GM23338 (cell line): ENCODE measurements around the gene PTPN13. TPM values are rescaled to one million over a fixed set of nuclear protein-coding genes. Genes with fewer than 3 reads are reported as not detected.

Experiments
- ATAC-seq: fragments of 200-7000 bp; cut with Tn5 transposase; 3 replicates; pipeline ENCODE4 v1.9.1; 2020
- DNase-seq: peaks from one replicate; pipeline ENCODE4 v3.0.0-alpha.2; 2015; ENCODE audit warnings: low spot score
- H2AFZ ChIP-seq: fragments of 200-600 bp; sonication (generic); 2 replicates; pipeline ENCODE4 v1.8.0; 2016; ENCODE audit warnings: antibody characterized with exemption, mild to moderate bottlenecking, moderate library complexity
- H3F3A ChIP-seq: fragments of 200-600 bp; sonication (generic); replicated peaks from 2 replicates; pipeline ENCODE4 v1.8.0; 2017; ENCODE audit warnings: antibody characterized with exemption, mixed run types, low read depth
- H3K27ac ChIP-seq: fragments of 200-600 bp; sonication (generic); 2 replicates; pipeline ENCODE4 v1.6.1; 2016; ENCODE audit warnings: low read depth
- H3K27me3 ChIP-seq: fragments of 200-600 bp; sonication (generic); 2 replicates; pipeline ENCODE4 v1.8.0; 2016; ENCODE audit warnings: mild to moderate bottlenecking, mixed run types, moderate library complexity; ENCODE audit not compliant: insufficient read depth
- H3K36me3 ChIP-seq: fragments of 200-600 bp; sonication (generic); 2 replicates; pipeline ENCODE4 v1.8.0; 2016; ENCODE audit warnings: mild to moderate bottlenecking; ENCODE audit not compliant: insufficient read depth
- H3K4me1 ChIP-seq: fragments of 200-600 bp; sonication (generic); 2 replicates; pipeline ENCODE4 v1.8.0; 2016; ENCODE audit warnings: mild to moderate bottlenecking, moderate library complexity; ENCODE audit not compliant: insufficient read depth
- H3K4me2 ChIP-seq: fragments of 200-600 bp; sonication (generic); 2 replicates; pipeline ENCODE4 v1.7.1; 2017; ENCODE audit warnings: mixed run types
- H3K4me3 ChIP-seq: fragments of 200-600 bp; sonication (generic); 2 replicates; pipeline ENCODE4 v1.6.1; 2016; ENCODE audit warnings: mixed run types
- H3K79me2 ChIP-seq: fragments of 200-600 bp; sonication (generic); replicated peaks from 2 replicates; pipeline ENCODE4 v1.8.0; 2017; ENCODE audit warnings: mild to moderate bottlenecking; ENCODE audit not compliant: insufficient read depth
- H3K9me2 ChIP-seq: fragments of 200-600 bp; sonication (generic); 2 replicates; pipeline ENCODE4 v1.8.0; 2017; ENCODE audit not compliant: insufficient read depth
- H4K20me1 ChIP-seq: fragments of 200-600 bp; sonication (generic); replicated peaks from 2 replicates; pipeline ENCODE4 v1.8.0; 2017; ENCODE audit warnings: mild to moderate bottlenecking; ENCODE audit not compliant: insufficient read depth
- H3K27ac Mint-ChIP-seq: 2 replicates; pipeline ENCODE4 v1.8.0; 2020; ENCODE audit warnings: inconsistent platforms, mild to moderate bottlenecking, moderate library complexity, mixed read lengths
- H3K27me3 Mint-ChIP-seq: 3 replicates; pipeline ENCODE4 v1.8.0; 2022; ENCODE audit warnings: low read depth, mild to moderate bottlenecking, moderate library complexity, mixed read lengths, inconsistent platforms; ENCODE audit not compliant: insufficient read depth, poor library complexity
- H3K36me3 Mint-ChIP-seq: 3 replicates; pipeline ENCODE4 v1.8.0; 2021; ENCODE audit warnings: low read depth, mild to moderate bottlenecking, inconsistent platforms, moderate library complexity, mixed read lengths
- H3K4me1 Mint-ChIP-seq: 3 replicates; pipeline ENCODE4 v1.8.0; 2020; ENCODE audit warnings: mild to moderate bottlenecking, inconsistent platforms, mixed read lengths
- H3K4me3 Mint-ChIP-seq: 3 replicates; pipeline ENCODE4 v1.8.0; 2021; ENCODE audit warnings: moderate library complexity, mild to moderate bottlenecking, inconsistent platforms, mixed read lengths
- H3K9me3 Mint-ChIP-seq: 3 replicates; pipeline ENCODE4 v1.8.0; 2020; ENCODE audit warnings: moderate library complexity, mild to moderate bottlenecking, inconsistent platforms, mixed read lengths
- CREB1 ChIP-seq: fragments of 250-450 bp; sonication (Bioruptor Pico); IDR thresholded peaks from 2 replicates; pipeline ENCODE4 v1.5.0; 2020; ENCODE audit warnings: low read depth, mild to moderate bottlenecking, moderate library complexity
- CTCF ChIP-seq, 2 experiments: fragments of 200-600 bp in 1 of 2; sonication (generic) in 1 of 2; conservative IDR thresholded peaks; 2 replicates each; pipeline versions ENCODE4 v1.5.1 to v1.6.1; 2016 to 2017; ENCODE audit warnings: antibody characterized with exemption in 2 of 2, low read depth in 2 of 2, mild to moderate bottlenecking in 2 of 2, moderate library complexity in 1 of 2
- EZH2phosphoT487 ChIP-seq: fragments of 200-600 bp; sonication (generic); IDR thresholded peaks from one replicate; pipeline ENCODE4 v1.8.1; 2018; ENCODE audit warnings: antibody characterized with exemption; ENCODE audit not compliant: unreplicated experiment
- JUNB ChIP-seq: IDR thresholded peaks from one replicate; pipeline ENCODE4 v1.6.1; 2016; ENCODE audit warnings: antibody characterized with exemption; ENCODE audit not compliant: unreplicated experiment
- NANOG ChIP-seq: IDR thresholded peaks from 2 replicates; pipeline ENCODE4 v1.6.1; 2016; ENCODE audit warnings: antibody characterized with exemption, borderline replicate concordance
- POLR2AphosphoS5 ChIP-seq: IDR thresholded peaks from 2 replicates; pipeline ENCODE4 v1.6.1; 2016; ENCODE audit warnings: antibody characterized with exemption, low read depth
- STAT1 ChIP-seq: IDR thresholded peaks from one replicate; pipeline ENCODE4 v1.6.1; 2016; ENCODE audit warnings: antibody characterized with exemption; ENCODE audit not compliant: unreplicated experiment
- ZNF331 ChIP-seq: fragments of 250-450 bp; sonication (Bioruptor Pico); IDR thresholded peaks from 2 replicates; pipeline ENCODE4 v1.5.0; 2020; ENCODE audit warnings: low read depth, mild to moderate bottlenecking, moderate library complexity
- polyA plus RNA-seq: library from polyadenylated mRNA; unstranded; fragments of >200 nt; fragmentation: Nextera tagmentation; extraction: Ambion mirVana; gene quantifications from 2 replicates; pipeline ENCODE4 v1.2.1, GENCODE V29; 2016
- total RNA-seq: library from RNA; depleted of rRNA; stranded (reverse); fragments of >200 nt; shearing (Covaris generic); gene quantifications from 2 replicates; pipeline ENCODE4 v1.2.3, GENCODE V29; 2014
- TF ChIP-seq, protein P1 (sequence below): IDR thresholded peaks from 2 replicates; pipeline ENCODE4 v1.6.1; 2016; ENCODE audit warnings: antibody characterized with exemption
- TF ChIP-seq, protein P2 (sequence below): fragments of 250-450 bp; sonication (Bioruptor Pico); IDR thresholded peaks from 2 replicates; pipeline ENCODE4 v1.5.0; 2020; ENCODE audit warnings: mild to moderate bottlenecking, moderate library complexity

Gene PTPN13
- total and polyA plus RNA-seq, 2 experiments from 2014 or later = 12.6 to 49.9 TPM

DNA sequence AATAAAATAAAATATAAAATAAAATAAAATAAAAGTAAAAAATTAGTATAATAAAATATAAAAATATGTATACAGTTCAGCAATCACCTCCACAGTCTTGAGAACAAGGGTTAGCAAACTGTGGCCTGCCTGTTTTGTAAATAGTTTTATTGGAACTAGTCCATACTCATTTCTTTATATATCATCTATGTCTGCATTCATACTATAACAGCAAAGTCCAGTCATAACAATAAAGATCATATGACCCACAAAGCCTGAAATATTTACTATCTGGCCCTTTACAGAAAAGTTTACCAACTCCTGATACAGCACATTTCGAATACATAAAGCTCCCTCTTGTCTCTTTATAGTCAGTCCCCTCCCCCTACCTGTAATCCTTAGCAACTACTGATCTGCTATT is 143.1 kb downstream of the PTPN13 start:
- H3K4me3 ChIP-seq = no peak overlapping the region
- TF ChIP-seq, protein P1, sequence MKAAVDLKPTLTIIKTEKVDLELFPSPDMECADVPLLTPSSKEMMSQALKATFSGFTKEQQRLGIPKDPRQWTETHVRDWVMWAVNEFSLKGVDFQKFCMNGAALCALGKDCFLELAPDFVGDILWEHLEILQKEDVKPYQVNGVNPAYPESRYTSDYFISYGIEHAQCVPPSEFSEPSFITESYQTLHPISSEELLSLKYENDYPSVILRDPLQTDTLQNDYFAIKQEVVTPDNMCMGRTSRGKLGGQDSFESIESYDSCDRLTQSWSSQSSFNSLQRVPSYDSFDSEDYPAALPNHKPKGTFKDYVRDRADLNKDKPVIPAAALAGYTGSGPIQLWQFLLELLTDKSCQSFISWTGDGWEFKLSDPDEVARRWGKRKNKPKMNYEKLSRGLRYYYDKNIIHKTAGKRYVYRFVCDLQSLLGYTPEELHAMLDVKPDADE = no peak
- TF ChIP-seq JUNB (no peak), CTCF (conservative IDR thresholded peaks at IDR 0.05; ENCODE audit: low read depth in 2 of 2) (no peak), POLR2AphosphoS5 (no peak), STAT1 (no peak), NANOG (no peak), EZH2phosphoT487 (no peak), CREB1 (CRISPR knock-in tag) (no peak), ZNF331 (CRISPR knock-in tag) (no peak)
- TF ChIP-seq, protein P2, sequence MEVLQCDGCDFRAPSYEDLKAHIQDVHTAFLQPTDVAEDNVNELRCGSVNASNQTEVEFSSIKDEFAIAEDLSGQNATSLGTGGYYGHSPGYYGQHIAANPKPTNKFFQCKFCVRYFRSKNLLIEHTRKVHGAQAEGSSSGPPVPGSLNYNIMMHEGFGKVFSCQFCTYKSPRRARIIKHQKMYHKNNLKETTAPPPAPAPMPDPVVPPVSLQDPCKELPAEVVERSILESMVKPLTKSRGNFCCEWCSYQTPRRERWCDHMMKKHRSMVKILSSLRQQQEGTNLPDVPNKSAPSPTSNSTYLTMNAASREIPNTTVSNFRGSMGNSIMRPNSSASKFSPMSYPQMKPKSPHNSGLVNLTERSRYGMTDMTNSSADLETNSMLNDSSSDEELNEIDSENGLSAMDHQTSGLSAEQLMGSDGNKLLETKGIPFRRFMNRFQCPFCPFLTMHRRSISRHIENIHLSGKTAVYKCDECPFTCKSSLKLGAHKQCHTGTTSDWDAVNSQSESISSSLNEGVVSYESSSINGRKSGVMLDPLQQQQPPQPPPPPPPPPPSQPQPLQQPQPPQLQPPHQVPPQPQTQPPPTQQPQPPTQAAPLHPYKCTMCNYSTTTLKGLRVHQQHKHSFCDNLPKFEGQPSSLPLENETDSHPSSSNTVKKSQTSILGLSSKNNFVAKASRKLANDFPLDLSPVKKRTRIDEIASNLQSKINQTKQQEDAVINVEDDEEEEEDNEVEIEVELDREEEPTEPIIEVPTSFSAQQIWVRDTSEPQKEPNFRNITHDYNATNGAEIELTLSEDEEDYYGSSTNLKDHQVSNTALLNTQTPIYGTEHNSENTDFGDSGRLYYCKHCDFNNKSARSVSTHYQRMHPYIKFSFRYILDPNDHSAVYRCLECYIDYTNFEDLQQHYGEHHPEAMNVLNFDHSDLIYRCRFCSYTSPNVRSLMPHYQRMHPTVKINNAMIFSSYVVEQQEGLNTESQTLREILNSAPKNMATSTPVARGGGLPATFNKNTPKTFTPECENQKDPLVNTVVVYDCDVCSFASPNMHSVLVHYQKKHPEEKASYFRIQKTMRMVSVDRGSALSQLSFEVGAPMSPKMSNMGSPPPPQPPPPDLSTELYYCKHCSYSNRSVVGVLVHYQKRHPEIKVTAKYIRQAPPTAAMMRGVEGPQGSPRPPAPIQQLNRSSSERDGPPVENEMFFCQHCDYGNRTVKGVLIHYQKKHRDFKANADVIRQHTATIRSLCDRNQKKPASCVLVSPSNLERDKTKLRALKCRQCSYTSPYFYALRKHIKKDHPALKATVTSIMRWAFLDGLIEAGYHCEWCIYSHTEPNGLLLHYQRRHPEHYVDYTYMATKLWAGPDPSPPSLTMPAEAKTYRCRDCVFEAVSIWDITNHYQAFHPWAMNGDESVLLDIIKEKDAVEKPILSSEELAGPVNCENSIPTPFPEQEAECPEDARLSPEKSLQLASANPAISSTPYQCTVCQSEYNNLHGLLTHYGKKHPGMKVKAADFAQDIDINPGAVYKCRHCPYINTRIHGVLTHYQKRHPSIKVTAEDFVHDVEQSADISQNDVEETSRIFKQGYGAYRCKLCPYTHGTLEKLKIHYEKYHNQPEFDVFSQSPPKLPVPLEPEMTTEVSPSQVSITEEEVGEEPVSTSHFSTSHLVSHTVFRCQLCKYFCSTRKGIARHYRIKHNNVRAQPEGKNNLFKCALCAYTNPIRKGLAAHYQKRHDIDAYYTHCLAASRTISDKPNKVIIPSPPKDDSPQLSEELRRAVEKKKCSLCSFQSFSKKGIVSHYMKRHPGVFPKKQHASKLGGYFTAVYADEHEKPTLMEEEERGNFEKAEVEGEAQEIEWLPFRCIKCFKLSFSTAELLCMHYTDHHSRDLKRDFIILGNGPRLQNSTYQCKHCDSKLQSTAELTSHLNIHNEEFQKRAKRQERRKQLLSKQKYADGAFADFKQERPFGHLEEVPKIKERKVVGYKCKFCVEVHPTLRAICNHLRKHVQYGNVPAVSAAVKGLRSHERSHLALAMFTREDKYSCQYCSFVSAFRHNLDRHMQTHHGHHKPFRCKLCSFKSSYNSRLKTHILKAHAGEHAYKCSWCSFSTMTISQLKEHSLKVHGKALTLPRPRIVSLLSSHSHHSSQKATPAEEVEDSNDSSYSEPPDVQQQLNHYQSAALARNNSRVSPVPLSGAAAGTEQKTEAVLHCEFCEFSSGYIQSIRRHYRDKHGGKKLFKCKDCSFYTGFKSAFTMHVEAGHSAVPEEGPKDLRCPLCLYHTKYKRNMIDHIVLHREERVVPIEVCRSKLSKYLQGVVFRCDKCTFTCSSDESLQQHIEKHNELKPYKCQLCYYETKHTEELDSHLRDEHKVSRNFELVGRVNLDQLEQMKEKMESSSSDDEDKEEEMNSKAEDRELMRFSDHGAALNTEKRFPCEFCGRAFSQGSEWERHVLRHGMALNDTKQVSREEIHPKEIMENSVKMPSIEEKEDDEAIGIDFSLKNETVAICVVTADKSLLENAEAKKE (CRISPR knock-in tag) = no peak
- H3K36me3 Mint-ChIP-seq = peaks cover 68% of the 10 kb centered on the region
- no peaks in the 10 kb centered on the region for H3K27me3 ChIP-seq
- peaks cover 11% of the 10 kb centered on the region for H3K36me3 ChIP-seq
- no peaks in the 10 kb centered on the region for H3K4me1 Mint-ChIP-seq
- H3K9me3 Mint-ChIP-seq = peaks cover 29% of the 10 kb centered on the region
- peaks cover 2% of the 10 kb centered on the region for H3K27me3 Mint-ChIP-seq
- H3K27ac ChIP-seq = no peak overlapping the region
- H3K4me2 ChIP-seq = no peak overlapping the region
- no peaks in the 10 kb centered on the region for H3K79me2 ChIP-seq
- H4K20me1 ChIP-seq = no peaks in the 10 kb centered on the region
- ATAC-seq (no peak), DNase-seq (no peak)
- H3K9me2 ChIP-seq = no peaks in the 10 kb centered on the region
- H3K27ac Mint-ChIP-seq = no peak overlapping the region
- H3K4me1 ChIP-seq = no peaks in the 10 kb centered on the region
- no peaks in the 10 kb centered on the region for H3F3A ChIP-seq
- H2AFZ ChIP-seq = no peak overlapping the region
- no peak overlapping the region for H3K4me3 Mint-ChIP-seq
